Hepatocyte (in vitro differentiated cells): ENCODE results near the gene PRND.

Experiments used
- EZH2 ChIP-seq: fragments of 200-600 bp; sonication (generic); IDR thresholded peaks from 2 replicates; pipeline ENCODE4 v1.6.1; 2016; ENCODE audit warnings: antibody characterized with exemption, mild to moderate bottlenecking, borderline replicate concordance
- EZH2phosphoT487 ChIP-seq: fragments of 200-600 bp; sonication (generic); IDR thresholded peaks from one replicate; pipeline ENCODE4 v1.6.1; 2018; ENCODE audit warnings: antibody characterized with exemption, mild to moderate bottlenecking, low read depth, moderate library complexity; ENCODE audit not compliant: unreplicated experiment, severe bottlenecking
- TF ChIP-seq, protein P1 (sequence below): fragments of 200-600 bp; sonication (generic); IDR thresholded peaks from 2 replicates; pipeline ENCODE4 v1.5.1; 2016; ENCODE audit warnings: antibody characterized with exemption, mild to moderate bottlenecking; ENCODE audit not compliant: poor library complexity

GRCh38 chr20:4709261-4710105 is 12.2 kb upstream of the PRND start:
- TF ChIP-seq, protein P1, sequence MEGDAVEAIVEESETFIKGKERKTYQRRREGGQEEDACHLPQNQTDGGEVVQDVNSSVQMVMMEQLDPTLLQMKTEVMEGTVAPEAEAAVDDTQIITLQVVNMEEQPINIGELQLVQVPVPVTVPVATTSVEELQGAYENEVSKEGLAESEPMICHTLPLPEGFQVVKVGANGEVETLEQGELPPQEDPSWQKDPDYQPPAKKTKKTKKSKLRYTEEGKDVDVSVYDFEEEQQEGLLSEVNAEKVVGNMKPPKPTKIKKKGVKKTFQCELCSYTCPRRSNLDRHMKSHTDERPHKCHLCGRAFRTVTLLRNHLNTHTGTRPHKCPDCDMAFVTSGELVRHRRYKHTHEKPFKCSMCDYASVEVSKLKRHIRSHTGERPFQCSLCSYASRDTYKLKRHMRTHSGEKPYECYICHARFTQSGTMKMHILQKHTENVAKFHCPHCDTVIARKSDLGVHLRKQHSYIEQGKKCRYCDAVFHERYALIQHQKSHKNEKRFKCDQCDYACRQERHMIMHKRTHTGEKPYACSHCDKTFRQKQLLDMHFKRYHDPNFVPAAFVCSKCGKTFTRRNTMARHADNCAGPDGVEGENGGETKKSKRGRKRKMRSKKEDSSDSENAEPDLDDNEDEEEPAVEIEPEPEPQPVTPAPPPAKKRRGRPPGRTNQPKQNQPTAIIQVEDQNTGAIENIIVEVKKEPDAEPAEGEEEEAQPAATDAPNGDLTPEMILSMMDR, result no peak
- TF ChIP-seq EZH2 (no peak), EZH2phosphoT487 (no peak)
